ENCODE data around the gene CRNKL1. TPM values are rescaled to one million over a fixed set of nuclear protein-coding genes. Genes with fewer than 3 reads are reported as not detected.

The CRNKL1 gene
- 10 to 100 TPM; 10.3 to 16.2 TPM for total RNA-seq
- polyA plus RNA-seq, result 1 to 10 TPM; 5.0 to 5.6 TPM

DNA sequence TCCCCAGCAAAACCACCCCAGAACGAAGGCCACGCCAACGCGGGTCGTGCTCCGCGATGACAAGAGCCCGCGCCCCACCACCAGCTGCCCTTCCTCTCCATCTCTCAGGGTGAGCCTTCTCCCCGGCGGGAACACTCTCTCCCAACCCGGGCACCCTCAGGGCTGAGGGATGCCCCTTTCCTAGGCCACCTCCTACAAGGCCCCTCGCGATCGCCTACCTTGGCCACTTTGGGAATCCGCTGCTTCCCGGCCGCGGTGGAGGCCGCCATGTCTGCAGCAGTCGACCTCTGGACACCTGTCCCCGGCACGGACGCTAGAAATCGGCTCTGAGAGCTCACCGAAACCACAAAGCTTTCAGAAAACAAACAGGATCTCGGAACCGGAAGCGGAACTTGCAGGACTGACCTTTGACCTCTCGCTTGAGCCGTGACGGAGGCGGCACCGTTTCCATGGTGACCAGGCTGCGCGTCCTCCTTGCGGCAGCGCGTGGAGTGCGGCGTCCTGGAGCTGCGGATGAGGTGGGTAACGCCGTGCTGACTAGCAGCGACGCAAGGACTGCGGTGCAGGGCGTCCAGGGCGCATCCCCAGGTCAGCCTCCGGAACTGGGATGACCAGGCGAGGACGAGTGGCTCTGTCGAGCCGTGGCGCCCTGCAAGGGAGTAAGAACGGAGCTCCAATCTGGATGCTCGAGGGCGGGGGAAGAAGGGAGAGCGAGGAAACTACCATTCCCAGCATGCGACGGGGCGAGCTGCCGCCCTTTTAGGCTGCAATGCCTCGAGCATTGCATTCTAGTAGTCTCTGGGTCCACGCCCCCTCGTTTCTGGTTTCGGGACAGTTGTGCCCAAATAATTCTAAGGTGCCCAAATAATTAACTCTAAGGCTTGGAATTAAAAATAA is at the start of gene CRNKL1, which contains the start of gene CFAP61:
Gene CRNKL1 (minus strand): TSS at position 393 of the 897 bp plus-strand sequence. CDS start 124 bp downstream, at position 269.
Gene CFAP61 (plus strand): TSS at position 459 of the 897 bp plus-strand sequence. CDS start 4,122 bp downstream, outside the sequence.
- under 1% methylated on average over 67 of the region's 67 CpGs for WGBS
- DNase-seq (ENCODE audit: low spot score), result peak; percentile 95
- TF ChIP-seq TAF1 (conservative IDR thresholded peaks at IDR 0.05) (peak; percentile 70), HNF4A (conservative IDR thresholded peaks at IDR 0.05) (peak; percentile 34 to 57), JUND (IDR thresholded peaks at IDR 0.05) (no peak), EGR1 (IDR thresholded peaks at IDR 0.05; ENCODE audit: low read depth in 2 of 2) (peak; percentile 61 to 82), HNF4G (IDR thresholded peaks at IDR 0.05) (no peak), GABPA (IDR thresholded peaks at IDR 0.05 in 1 of 2, conservative IDR thresholded peaks at IDR 0.05 in 1 of 2) (peak; percentile 92 to 98), RXRA (IDR thresholded peaks at IDR 0.05) (peak in 1 of 2 donors; percentile 5), NR2F2 (IDR thresholded peaks at IDR 0.05) (peak; percentile 86), SP1 (IDR thresholded peaks at IDR 0.05) (peak; percentile 41), YY1 (IDR thresholded peaks at IDR 0.05) (peak; percentile 87), RAD21 (IDR thresholded peaks at IDR 0.05) (peak; percentile 2 to 37), FOXA2 (IDR thresholded peaks at IDR 0.05) (no peak), FOXA1 (IDR thresholded peaks at IDR 0.05) (no peak)
- TF ChIP-seq, protein P1, sequence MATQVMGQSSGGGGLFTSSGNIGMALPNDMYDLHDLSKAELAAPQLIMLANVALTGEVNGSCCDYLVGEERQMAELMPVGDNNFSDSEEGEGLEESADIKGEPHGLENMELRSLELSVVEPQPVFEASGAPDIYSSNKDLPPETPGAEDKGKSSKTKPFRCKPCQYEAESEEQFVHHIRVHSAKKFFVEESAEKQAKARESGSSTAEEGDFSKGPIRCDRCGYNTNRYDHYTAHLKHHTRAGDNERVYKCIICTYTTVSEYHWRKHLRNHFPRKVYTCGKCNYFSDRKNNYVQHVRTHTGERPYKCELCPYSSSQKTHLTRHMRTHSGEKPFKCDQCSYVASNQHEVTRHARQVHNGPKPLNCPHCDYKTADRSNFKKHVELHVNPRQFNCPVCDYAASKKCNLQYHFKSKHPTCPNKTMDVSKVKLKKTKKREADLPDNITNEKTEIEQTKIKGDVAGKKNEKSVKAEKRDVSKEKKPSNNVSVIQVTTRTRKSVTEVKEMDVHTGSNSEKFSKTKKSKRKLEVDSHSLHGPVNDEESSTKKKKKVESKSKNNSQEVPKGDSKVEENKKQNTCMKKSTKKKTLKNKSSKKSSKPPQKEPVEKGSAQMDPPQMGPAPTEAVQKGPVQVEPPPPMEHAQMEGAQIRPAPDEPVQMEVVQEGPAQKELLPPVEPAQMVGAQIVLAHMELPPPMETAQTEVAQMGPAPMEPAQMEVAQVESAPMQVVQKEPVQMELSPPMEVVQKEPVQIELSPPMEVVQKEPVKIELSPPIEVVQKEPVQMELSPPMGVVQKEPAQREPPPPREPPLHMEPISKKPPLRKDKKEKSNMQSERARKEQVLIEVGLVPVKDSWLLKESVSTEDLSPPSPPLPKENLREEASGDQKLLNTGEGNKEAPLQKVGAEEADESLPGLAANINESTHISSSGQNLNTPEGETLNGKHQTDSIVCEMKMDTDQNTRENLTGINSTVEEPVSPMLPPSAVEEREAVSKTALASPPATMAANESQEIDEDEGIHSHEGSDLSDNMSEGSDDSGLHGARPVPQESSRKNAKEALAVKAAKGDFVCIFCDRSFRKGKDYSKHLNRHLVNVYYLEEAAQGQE (IDR thresholded peaks at IDR 0.05), result no peak
- TF ChIP-seq, protein P2, sequence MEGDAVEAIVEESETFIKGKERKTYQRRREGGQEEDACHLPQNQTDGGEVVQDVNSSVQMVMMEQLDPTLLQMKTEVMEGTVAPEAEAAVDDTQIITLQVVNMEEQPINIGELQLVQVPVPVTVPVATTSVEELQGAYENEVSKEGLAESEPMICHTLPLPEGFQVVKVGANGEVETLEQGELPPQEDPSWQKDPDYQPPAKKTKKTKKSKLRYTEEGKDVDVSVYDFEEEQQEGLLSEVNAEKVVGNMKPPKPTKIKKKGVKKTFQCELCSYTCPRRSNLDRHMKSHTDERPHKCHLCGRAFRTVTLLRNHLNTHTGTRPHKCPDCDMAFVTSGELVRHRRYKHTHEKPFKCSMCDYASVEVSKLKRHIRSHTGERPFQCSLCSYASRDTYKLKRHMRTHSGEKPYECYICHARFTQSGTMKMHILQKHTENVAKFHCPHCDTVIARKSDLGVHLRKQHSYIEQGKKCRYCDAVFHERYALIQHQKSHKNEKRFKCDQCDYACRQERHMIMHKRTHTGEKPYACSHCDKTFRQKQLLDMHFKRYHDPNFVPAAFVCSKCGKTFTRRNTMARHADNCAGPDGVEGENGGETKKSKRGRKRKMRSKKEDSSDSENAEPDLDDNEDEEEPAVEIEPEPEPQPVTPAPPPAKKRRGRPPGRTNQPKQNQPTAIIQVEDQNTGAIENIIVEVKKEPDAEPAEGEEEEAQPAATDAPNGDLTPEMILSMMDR (IDR thresholded peaks at IDR 0.05; ENCODE audit: low read depth, low read length, missing input control), result peak; percentile 6
- TF ChIP-seq, protein P3, sequence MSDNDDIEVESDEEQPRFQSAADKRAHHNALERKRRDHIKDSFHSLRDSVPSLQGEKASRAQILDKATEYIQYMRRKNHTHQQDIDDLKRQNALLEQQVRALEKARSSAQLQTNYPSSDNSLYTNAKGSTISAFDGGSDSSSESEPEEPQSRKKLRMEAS (IDR thresholded peaks at IDR 0.05), result peak; percentile 94
- TF ChIP-seq, protein P4, sequence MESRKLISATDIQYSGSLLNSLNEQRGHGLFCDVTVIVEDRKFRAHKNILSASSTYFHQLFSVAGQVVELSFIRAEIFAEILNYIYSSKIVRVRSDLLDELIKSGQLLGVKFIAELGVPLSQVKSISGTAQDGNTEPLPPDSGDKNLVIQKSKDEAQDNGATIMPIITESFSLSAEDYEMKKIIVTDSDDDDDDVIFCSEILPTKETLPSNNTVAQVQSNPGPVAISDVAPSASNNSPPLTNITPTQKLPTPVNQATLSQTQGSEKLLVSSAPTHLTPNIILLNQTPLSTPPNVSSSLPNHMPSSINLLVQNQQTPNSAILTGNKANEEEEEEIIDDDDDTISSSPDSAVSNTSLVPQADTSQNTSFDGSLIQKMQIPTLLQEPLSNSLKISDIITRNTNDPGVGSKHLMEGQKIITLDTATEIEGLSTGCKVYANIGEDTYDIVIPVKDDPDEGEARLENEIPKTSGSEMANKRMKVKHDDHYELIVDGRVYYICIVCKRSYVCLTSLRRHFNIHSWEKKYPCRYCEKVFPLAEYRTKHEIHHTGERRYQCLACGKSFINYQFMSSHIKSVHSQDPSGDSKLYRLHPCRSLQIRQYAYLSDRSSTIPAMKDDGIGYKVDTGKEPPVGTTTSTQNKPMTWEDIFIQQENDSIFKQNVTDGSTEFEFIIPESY (IDR thresholded peaks at IDR 0.05), result peak; percentile 6
- TF ChIP-seq, protein P5, sequence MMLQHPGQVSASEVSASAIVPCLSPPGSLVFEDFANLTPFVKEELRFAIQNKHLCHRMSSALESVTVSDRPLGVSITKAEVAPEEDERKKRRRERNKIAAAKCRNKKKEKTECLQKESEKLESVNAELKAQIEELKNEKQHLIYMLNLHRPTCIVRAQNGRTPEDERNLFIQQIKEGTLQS (IDR thresholded peaks at IDR 0.05), result no peak

More for the DNA sequence above, at the start of gene CRNKL1, which contains the start of gene CFAP61:
- H3K36me3 ChIP-seq (ENCODE audit: control insufficient read depth in 4 of 4, insufficient read depth in 3 of 4, low read depth in 1 of 4, low read length in 3 of 4), result peaks cover 0 to 28% (median 25%) of the 10 kb centered on the region in 4 donors
- H3K27me3 ChIP-seq (ENCODE audit: control insufficient read depth in 4 of 4, insufficient read depth in 4 of 4, low read length in 3 of 4), result no peaks in the 10 kb centered on the region
- peak within 1 kb of the TSS; percentile 67 to 92 for H3K9ac ChIP-seq (ENCODE audit: low read depth in 1 of 2, low read length in 2 of 2)
- peak within 1 kb of the TSS; percentile 89 to 90 for H3K27ac ChIP-seq (ENCODE audit: low read depth in 1 of 2, low read length in 2 of 2)
- H3K4me1 ChIP-seq (ENCODE audit: control insufficient read depth in 4 of 4, insufficient read depth in 4 of 4, low read length in 3 of 4), result peaks cover 2 to 11% (median 7%) of the 10 kb centered on the region in 4 donors
- H3K9me3 ChIP-seq (ENCODE audit: control insufficient read depth in 4 of 4, low read length in 3 of 4), result no peaks in the 10 kb centered on the region
- peak within 1 kb of the TSS; percentile 84 to 98 (median 91) for H3K4me3 ChIP-seq (ENCODE audit: low read depth in 1 of 3, low read length in 3 of 3)
